K562 (cell line): ENCODE data around the gene RC3H2. TPM values are rescaled to one million over a fixed set of nuclear protein-coding genes. Genes with fewer than 3 reads are reported as not detected.

Source experiments
- ATF1 ChIP-seq, 2 experiments: fragments of 450-650 bp in 1 of 2; IDR thresholded peaks; 2 replicates each; pipeline ENCODE4 v1.6.1; 2016; ENCODE audit warnings: missing compliant biosample characterization in 1 of 2, missing genetic modification characterization in 1 of 2
- HDAC8 ChIP-seq: fragments of 450-650 bp; IDR thresholded peaks from 2 replicates; pipeline ENCODE4 v1.6.1; 2016; ENCODE audit warnings: mild to moderate bottlenecking, missing genetic modification characterization, moderate library complexity, missing compliant biosample characterization
- SOX6 ChIP-seq: fragments of 450-650 bp; IDR thresholded peaks from 2 replicates; pipeline ENCODE4 v1.6.1; 2014; ENCODE audit warnings: mild to moderate bottlenecking
- SREBF2 ChIP-seq: sonication (generic); formaldehyde crosslinking; IDR thresholded peaks from 2 replicates; pipeline ENCODE4 v1.4.0; 2020; ENCODE audit warnings: mild to moderate bottlenecking, missing genetic modification reagents
- STAT5B ChIP-seq: fragments of 250-450 bp; sonication (Bioruptor Pico); IDR thresholded peaks from 2 replicates; pipeline ENCODE4 v1.8.0; 2021; ENCODE audit warnings: mild to moderate bottlenecking, inconsistent platforms
- TSC22D4 ChIP-seq: fragments of 450-650 bp; IDR thresholded peaks from 2 replicates; pipeline ENCODE4 v1.6.1; 2016; ENCODE audit warnings: missing genetic modification characterization, missing biosample characterization, control low read depth
- ZNF324 ChIP-seq: fragments of 250-450 bp; sonication (Bioruptor Pico); IDR thresholded peaks from 2 replicates; pipeline ENCODE4 v1.4.0; 2020; ENCODE audit warnings: mild to moderate bottlenecking
- ZNF766 ChIP-seq: fragments of 200-800 bp; sonication (Bioruptor generic); conservative IDR thresholded peaks from 2 replicates; pipeline ENCODE4 v1.6.1; 2016; ENCODE audit warnings: missing genetic modification characterization, missing compliant biosample characterization
- polyA plus RNA-seq, 8 experiments: library from polyadenylated mRNA; depleted of rRNA in 4 of 8; stranded (reverse) in 5 of 8; unstranded in 3 of 8; fragments of >200 nt; fragmentation: Nextera tagmentation in 2 of 8; fragmentation: Illumina TruSeq in 1 of 8; extraction: Ambion mirVana in 2 of 8; extraction: Trizol in 1 of 8; gene quantifications; 2 replicates each; pipeline versions ENCODE4 v1.2.1 to v1.2.3, GENCODE V29; 2011 to 2014; ENCODE audit warnings: inconsistent platforms in 1 of 8, missing spikeins in 1 of 8
- total RNA-seq, 7 experiments: library from RNA; depleted of rRNA in 6 of 7; stranded (reverse); fragments of >200 nt in 6 of 7; fragmentation: Illumina TruSeq in 2 of 7; extraction: Trizol in 2 of 7; gene quantifications; 2 replicates each; pipeline versions ENCODE4 v1.2.1 to v1.2.3, GENCODE V29; 2011 to 2021; ENCODE audit warnings: low replicate concordance in 1 of 7
- TF ChIP-seq, protein P1 (sequence below): sonication (generic); formaldehyde crosslinking; IDR thresholded peaks from 2 replicates; pipeline ENCODE4 v1.8.0; 2022; ENCODE audit warnings: mild to moderate bottlenecking, low read depth, missing genetic modification reagents
- TF ChIP-seq, protein P2 (sequence below): sonication (generic); formaldehyde crosslinking; IDR thresholded peaks from 2 replicates; pipeline ENCODE4 v1.8.0; 2022; ENCODE audit warnings: mild to moderate bottlenecking, missing genetic modification reagents
- TF ChIP-seq, protein P3 (sequence below), 2 experiments: fragments of 450-650 bp; IDR thresholded peaks; 2 replicates each; pipeline ENCODE4 v1.6.1; 2016; ENCODE audit warnings: mild to moderate bottlenecking in 2 of 2, borderline replicate concordance in 1 of 2, low read depth in 1 of 2, moderate library complexity in 1 of 2
- TF ChIP-seq, protein P4 (sequence below): fragments of 450-650 bp; conservative IDR thresholded peaks from 2 replicates; pipeline ENCODE4 v1.6.1; 2016; ENCODE audit warnings: missing genetic modification characterization, low read depth, mild to moderate bottlenecking, missing compliant biosample characterization, moderate library complexity
- TF ChIP-seq, protein P5 (sequence below): IDR thresholded peaks from 3 replicates; pipeline ENCODE4 v1.6.1; 2011; ENCODE audit warnings: borderline replicate concordance, mild to moderate bottlenecking; ENCODE audit not compliant: insufficient read length, insufficient read depth

Gene RC3H2
- total and polyA plus RNA-seq, 9 of the 15 experiments (the other 6 are each of a cell fraction or from before 2014, with no cell fraction given): 5.6 to 35.4 (median 18.6) TPM

DNA sequence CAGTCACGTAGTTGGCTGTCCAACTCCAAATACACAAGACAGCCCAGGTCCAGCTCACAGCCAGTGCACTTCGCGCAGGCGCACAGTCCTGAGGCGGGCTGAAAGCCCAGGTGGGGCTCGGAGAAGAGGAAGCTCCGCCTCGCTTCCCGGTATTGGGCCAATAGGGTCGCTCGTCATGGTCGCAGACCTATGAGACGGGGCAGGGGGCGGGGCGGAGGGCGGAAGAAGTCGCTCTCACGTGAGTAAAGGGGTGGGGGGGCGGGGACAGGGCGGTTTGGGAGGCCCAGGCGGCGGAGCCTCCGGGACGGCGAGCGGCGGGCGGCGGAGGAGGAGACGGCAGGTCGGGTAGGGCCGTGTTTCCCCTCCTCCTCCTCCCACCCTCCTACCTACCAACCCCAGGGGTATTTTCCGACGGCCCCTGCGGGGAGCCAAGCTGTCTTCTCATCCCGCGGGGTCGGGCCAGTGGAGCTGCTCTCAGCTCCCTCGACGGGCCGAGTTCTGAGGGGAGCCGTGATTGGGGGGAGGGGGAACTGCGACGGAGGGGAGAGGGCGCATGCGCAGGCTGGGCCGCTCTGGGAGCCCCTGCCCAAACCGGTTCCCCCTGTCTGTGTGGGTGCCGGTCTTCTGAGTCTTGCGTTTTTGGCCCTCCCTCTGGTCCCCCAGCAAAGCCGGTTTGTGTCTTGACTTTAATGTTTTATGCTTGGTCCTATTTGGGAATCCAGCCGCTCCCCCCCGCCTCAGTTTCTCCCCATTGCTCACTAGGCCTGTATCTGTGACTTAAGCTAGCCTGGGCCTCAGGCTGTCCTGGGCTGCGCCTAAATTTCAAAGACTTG lies 35.8 kb upstream of the RC3H2 start, which contains the start of gene RABGAP1 (continued):
- TF ChIP-seq, protein P1, sequence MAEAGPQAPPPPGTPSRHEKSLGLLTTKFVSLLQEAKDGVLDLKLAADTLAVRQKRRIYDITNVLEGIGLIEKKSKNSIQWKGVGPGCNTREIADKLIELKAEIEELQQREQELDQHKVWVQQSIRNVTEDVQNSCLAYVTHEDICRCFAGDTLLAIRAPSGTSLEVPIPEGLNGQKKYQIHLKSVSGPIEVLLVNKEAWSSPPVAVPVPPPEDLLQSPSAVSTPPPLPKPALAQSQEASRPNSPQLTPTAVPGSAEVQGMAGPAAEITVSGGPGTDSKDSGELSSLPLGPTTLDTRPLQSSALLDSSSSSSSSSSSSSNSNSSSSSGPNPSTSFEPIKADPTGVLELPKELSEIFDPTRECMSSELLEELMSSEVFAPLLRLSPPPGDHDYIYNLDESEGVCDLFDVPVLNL (CRISPR knock-in tag): no peak
- TF ChIP-seq, protein P2, sequence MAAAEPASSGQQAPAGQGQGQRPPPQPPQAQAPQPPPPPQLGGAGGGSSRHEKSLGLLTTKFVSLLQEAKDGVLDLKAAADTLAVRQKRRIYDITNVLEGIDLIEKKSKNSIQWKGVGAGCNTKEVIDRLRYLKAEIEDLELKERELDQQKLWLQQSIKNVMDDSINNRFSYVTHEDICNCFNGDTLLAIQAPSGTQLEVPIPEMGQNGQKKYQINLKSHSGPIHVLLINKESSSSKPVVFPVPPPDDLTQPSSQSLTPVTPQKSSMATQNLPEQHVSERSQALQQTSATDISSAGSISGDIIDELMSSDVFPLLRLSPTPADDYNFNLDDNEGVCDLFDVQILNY (CRISPR knock-in tag): no peak
- TF ChIP-seq ZNF324 (no peak), SOX6 (peak; percentile 34; the same call in 1 of the 2 replicates), TSC22D4 (tag) (no peak), ZNF766 (no peak), ATF1 (CRISPR knock-in tag; IDR thresholded peaks at IDR 0.05) (no peak; the same call in 1 of the 2 replicates), ATF1 (tag; IDR thresholded peaks at IDR 0.05) (0 out of 2 replicates have a peak, but pooled peaks have one; percentile 53), SREBF2 (no peak), HDAC8 (tag) (no peak), STAT5B (CRISPR knock-in tag) (no peak)
- TF ChIP-seq, protein P3, sequence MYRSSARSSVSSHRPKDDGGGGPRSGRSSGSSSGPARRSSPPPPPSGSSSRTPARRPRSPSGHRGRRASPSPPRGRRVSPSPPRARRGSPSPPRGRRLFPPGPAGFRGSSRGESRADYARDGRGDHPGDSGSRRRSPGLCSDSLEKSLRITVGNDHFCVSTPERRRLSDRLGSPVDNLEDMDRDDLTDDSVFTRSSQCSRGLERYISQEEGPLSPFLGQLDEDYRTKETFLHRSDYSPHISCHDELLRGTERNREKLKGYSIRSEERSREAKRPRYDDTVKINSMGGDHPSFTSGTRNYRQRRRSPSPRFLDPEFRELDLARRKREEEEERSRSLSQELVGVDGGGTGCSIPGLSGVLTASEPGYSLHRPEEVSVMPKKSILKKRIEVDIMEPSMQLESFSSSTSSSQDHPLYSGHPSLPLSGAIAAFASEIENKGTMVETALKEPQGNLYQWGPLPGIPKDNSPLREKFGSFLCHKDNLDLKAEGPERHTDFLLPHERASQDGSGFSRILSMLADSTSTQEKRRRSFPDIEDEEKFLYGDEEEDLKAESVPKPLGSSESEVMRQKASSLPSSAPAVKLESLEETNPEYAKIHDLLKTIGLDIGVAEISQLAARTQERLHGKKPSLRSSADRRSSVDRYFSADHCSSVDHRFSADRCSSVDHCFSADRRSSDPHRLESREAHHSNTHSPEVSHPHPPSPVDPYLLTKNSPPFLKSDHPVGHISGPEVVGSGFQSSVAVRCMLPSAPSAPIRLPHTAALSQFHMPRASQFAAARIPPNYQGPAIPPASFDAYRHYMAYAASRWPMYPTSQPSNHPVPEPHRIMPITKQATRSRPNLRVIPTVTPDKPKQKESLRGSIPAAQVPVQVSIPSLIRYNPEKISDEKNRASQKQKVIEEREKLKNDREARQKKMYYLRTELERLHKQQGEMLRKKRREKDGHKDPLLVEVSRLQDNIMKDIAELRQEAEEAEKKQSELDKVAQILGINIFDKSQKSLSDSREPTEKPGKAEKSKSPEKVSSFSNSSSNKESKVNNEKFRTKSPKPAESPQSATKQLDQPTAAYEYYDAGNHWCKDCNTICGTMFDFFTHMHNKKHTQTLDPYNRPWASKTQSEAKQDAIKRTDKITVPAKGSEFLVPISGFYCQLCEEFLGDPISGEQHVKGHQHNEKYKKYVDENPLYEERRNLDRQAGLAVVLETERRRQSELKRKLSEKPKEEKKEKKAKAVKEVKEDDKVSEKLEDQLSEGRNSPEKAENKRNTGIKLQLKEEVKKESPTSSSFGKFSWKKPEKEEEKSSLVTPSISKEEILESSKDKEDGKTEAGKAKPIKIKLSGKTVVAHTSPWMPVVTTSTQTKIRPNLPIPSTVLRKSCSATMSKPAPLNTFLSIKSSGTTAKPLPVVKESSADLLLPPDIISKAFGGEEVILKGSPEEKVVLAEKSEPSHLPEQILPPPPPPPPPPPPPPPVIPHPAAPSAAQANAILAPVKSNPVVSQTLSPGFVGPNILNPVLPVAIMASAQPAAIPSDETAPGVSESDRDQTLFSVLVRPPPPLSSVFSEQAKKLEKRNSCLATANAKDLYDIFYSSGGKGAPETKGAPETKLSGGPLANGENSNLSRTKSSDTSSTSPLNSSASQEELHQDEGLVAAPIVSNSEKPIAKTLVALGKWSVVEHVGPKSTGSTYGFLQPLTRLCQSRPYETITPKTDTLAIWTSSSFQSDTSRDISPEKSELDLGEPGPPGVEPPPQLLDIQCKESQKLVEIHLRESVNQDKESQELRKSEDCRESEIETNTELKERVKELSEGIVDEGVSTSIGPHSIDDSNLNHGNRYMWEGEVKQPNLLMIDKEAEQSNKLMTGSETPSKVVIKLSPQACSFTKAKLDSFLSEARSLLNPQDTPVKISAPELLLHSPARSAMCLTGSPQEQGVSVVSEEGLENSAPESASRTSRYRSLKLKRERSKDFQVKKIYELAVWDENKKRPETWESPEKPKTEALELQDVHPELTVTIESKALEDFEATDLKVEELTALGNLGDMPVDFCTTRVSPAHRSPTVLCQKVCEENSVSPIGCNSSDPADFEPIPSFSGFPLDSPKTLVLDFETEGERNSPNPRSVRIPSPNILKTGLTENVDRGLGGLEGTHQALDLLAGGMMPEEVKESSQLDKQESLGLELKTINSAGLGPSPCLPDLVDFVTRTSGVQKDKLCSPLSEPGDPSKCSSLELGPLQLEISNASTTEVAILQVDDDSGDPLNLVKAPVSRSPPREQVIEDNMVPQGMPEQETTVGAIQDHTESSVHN (IDR thresholded peaks at IDR 0.05; ENCODE audit: borderline replicate concordance in 1 of 2, low read depth in 1 of 2): no peak
- TF ChIP-seq, protein P4, sequence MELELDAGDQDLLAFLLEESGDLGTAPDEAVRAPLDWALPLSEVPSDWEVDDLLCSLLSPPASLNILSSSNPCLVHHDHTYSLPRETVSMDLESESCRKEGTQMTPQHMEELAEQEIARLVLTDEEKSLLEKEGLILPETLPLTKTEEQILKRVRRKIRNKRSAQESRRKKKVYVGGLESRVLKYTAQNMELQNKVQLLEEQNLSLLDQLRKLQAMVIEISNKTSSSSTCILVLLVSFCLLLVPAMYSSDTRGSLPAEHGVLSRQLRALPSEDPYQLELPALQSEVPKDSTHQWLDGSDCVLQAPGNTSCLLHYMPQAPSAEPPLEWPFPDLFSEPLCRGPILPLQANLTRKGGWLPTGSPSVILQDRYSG: no peak
- TF ChIP-seq, protein P5, sequence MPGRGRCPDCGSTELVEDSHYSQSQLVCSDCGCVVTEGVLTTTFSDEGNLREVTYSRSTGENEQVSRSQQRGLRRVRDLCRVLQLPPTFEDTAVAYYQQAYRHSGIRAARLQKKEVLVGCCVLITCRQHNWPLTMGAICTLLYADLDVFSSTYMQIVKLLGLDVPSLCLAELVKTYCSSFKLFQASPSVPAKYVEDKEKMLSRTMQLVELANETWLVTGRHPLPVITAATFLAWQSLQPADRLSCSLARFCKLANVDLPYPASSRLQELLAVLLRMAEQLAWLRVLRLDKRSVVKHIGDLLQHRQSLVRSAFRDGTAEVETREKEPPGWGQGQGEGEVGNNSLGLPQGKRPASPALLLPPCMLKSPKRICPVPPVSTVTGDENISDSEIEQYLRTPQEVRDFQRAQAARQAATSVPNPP: no peak
